GM21786 (cell line): ENCODE measurements around the gene SENP2.
"Not testable (repeated sequence)": the region's sequence is repeated elsewhere in the genome, so short reads cannot be mapped to it uniquely, and the experiment has no call there.

Experiments
- ATAC-seq: cut with Tn5 transposase; IDR thresholded peaks from one replicate; pipeline ENCODE4 v1.9.1; 2021; ENCODE audit not compliant: unreplicated experiment

SENP2 gene

DNA sequence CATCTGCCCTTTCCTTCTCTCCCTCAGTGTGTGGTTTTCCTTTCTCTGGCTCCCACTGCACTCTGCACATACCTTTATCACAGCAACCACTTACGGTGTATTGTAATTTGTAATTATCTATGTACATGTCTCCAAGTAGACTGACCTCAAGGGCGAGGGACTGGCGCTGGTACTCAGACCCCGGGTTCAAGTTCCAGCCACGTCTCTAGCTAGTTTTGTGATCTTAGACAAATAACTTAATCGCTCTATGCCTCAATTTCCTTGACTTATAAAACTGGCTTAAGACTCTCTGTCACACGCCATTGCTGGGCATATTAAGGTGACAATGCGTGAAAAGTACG lies 607 bp upstream of the SENP2 start:
- no peak for ATAC-seq

- ATAC-seq: no peak
Measured at GRCh38 chr3:185586686-185587039, 568 bp downstream of the SENP2 start.

DNA sequence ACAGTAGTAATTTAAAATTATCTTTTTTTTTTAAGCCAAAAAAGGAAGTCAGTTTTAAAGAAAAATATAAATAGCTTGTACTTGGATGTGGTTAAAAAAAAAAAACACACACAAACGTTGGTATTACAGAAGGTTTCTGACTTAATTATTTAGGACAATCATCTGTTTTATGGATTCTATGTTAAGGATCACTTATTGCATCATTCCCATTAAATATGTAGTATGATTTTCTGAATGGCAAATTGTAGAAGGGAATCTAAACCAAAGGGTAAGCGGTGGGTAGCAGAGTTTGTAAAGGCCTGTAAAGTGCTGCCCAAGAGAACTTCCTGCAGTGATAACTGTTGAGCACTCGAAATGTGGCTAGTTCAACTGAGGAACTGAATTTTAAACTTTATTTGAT lies 8.0 kb downstream of the SENP2 start:
- ATAC-seq: no peak

- peak; percentile 93 for ATAC-seq
Measured at GRCh38 chr3:185595526-185595925, 9.4 kb downstream of the SENP2 start.

DNA sequence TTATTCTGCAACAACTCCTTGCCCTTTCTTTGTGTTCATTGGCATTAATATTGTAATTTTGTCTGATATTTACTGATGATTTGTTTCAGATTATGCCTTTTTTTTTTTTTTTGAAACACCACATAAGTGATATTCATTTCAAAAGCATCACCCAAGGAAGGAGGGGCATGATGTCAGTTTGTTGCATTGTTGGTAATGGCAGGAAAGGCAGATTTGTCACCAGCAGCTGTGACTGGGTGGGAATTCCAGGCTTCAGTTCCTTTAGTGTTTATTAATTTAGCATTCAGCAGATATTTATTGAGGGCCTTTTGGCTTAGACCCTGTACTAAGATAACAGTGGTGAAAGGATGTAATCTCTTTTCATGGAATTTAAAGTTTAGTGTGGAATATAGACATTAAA lies 19.5 kb downstream of the SENP2 start:
- ATAC-seq: no peak

DNA sequence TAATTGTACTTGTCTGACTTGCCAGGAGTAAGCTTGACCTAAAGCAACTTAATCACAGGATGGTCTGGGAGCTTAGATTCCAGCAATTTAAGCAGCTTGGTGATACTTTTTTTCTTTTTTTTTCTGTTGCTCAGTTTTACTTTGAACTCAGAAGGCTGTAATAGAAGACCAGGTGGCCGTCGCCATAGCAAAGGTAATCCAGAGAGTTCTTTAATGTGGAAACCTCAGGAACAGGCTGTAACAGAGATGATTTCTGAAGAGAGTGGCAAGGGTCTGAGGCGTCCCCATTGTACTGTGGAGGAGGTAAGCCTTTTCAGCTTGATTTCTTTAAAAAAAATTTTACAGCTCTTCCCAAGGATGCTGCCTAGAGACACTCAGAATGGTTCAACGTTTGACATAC lies 20.1 kb downstream of the SENP2 start:
- ATAC-seq: no peak

DNA sequence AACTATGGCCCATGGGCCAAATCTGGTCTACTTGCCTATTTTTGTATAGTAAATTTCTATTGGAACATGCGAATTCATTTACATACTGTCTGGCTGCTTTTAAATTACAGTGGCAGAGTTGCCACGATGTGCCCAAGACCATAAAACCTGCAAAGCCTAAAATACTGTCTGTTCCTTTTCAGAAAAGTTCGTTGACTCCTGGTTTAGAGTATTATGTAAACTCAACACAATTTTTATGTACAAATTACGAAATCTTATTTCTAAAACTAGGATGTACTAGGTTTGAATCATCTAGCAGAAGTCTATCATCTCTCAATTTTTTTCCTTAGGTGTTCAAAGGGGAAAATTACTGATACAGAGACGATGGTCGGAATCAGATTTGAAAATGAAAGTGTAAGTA lies 26.9 kb downstream of the SENP2 start:
- no peak for ATAC-seq

GRCh38 chr3:185623939-185624665 lies 38.0 kb downstream of the SENP2 start:
- no peak for ATAC-seq

GRCh38 chr3:185625784-185626183 lies 39.7 kb downstream of the SENP2 start:
- ATAC-seq: no peak

DNA sequence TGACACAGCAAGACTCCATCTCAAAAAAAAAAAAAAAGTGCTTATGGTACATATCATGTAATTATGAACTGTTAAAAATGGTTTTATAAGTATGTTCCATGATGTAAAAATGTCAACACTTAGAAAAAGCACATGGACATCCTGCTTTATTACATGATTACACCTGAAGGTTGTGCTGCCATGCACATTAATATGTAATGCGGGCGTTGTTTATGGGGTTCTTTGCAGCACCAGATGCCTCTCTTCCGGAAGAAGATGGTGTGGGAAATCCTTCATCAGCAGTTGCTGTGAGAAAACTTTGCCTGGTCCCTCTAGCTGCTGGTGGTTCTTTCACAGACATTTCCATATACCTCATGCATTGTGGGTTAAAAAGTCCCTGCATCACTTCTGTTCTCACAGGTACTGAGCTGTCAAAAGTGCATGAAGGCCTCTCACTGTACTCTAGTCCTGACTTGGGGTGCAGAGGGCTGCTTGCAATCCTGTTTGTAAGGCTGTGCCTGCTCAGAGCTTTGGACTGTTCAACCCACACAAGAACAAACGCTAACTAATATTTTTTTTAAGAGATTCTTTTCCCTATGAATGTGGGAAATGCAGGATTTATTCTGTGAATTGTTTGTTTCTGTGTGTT lies 43.6 kb downstream of the SENP2 start:
- no peak for ATAC-seq

DNA sequence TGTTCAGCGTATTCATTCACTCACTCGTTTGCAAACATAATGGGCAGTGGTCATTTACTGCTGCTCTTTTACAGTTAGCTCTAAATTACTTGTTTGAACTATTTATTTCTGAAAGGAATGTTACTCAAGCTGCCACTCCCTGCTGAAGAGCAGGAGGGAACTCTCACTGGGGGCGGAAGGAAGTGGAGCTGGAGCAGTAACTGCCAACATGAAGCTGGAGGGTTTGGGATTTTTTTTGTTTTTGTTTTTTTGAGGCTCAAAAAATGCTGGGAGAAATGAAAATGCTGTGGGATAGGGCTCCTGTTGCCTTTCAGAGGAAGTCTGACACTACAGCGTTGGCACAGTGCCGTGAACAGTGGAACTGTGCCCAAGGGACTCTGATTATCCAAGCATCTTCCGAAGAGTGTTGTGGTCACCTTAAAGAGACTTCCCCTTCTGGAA lies 44.1 kb downstream of the SENP2 start:
- no peak for ATAC-seq

DNA sequence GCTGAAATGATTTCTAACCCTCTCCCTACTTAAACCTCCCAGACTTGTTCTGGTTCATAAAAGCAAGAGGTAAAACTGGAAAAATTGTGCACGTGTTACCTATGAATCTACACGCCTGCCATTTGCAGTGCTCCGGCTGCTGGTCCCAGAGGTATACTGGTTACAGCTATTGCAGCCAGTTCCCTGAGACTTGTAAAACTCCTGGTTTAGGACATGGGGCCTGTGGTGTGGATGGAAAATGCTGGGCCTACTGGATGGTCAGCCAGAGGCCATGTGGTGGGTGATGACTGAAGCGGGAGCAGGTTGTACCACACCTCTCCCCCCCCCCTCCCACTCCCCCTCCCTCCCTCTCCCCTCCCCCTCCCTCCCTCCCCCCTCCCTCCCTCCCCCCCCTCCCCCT lies 45.0 kb downstream of the SENP2 start:
- no peak for ATAC-seq

DNA sequence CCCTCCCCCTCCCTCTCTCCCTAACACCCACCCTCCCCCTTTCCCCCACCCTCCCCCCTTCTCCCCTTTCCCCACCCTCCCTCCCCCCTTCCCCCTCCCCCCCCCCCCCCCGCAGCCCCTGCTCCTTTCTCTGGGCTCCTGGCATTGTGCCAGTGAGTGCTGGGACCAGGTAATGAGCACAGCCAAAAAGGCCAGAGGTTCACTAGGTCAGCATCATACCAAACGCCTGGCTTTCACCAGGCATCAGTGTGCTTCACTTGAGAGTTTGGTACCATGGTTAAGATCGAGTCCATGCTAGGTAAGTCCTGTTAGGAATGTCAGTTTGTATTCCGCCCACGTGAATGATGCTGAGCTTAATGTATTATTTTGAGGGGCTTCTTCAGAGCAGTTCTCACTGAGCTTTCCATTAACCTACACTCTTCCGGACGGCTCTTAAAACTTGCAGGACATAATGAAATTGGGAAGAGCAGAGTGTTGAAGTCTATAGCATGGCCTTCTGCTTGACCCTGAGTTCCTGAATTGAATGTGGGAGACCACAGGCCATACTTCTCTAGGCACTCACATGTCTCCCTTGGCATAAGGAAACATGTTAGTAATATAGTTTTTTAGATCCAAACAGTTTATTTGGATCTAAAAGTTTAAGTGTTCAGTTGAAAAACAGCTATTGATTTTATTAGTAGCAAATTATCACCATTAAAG lies 45.6 kb downstream of the SENP2 start:
- ATAC-seq: no peak

DNA sequence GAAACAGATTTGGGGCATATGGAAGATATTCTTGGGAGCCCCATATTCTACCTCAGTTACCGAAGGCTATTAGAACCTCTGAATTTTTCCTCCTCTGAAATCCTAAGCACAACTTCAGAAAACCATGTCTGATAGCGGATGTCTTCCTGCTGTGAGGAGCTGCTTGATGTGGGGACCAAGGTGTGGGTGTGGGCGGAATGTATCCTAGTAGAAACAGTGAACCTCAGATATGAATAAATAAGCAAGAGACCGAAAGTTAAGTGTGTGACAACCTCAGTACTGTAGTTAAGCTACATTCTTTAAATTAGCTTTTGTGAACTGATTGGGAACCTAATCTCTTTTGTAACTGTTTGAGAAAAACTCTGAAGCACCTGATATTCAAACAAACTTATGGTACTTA lies 46.9 kb downstream of the SENP2 start:
- ATAC-seq: no peak

DNA sequence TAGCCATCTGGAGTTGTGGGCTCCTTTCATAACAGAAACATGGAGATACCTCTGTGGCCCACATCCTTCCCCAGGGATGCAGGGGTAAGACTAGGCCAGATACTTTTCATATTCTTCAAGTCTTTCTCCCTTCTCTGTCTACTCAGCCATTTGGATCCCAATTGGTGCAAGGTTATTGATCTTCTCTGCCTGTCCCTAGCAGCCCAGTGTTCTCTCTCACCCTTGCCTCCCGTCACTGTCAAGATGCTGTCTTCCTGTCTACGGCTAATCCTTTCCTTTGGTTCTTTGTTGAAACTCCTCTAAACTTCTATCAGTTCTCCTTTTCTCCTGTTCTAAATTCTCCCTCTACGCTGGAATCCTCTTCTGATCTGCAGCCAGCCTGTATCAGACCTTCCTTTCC lies 51.3 kb downstream of the SENP2 start:
- ATAC-seq: no peak

- ATAC-seq: not testable (repeated sequence)
Measured at GRCh38 chr3:185638651-185639050, 52.6 kb downstream of the SENP2 start.

DNA sequence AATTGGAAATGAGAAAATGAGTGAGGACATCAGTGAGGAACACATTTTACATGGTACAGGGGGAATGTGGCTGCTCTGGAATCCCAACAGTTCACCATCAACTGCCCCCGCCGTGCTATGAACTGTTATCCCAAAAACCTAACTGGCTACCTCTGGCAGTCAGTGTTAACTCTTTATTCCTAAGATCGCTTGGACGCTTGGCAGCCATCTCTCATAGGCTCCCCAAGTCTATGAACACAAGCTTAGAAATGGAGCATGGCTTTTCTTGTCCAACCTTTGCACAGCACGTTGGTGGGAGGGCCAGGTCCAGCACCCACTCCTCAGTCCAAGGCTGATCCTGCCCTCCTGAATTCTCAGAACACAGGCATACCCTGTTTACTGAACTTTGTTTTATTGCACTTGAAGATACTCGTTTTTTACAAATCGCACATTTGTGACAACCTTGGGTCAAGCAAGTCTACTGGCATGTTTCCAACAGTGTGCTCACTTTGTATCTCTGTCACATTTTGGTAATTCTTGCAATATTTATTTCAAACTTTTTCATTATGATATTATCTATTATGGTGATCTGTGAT lies 53.6 kb downstream of the SENP2 start:
- no peak for ATAC-seq

- no peak for ATAC-seq
Measured at GRCh38 chr3:185640308-185640707, 54.2 kb downstream of the SENP2 start.

DNA sequence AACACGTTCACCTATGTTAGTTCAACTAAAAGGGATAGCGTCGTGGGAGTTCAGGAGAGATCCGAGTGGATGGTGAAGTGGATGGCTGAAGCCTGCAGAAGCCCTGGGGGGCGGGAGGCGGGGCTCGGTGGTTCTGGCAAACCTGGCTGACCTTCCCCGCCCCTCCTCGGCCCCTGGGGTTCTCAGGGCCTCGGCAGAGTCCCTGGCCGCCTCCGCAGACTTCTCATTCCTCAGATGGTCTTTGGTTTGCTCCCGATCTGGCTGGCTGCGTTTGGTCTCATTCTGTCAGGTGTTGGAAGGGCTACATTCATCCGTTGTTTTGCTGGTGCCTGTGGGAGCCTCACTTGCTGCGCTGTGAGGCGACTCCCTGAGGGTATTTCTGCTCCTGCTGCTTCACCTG lies 59.1 kb downstream of the SENP2 start:
- not testable (repeated sequence) for ATAC-seq

DNA sequence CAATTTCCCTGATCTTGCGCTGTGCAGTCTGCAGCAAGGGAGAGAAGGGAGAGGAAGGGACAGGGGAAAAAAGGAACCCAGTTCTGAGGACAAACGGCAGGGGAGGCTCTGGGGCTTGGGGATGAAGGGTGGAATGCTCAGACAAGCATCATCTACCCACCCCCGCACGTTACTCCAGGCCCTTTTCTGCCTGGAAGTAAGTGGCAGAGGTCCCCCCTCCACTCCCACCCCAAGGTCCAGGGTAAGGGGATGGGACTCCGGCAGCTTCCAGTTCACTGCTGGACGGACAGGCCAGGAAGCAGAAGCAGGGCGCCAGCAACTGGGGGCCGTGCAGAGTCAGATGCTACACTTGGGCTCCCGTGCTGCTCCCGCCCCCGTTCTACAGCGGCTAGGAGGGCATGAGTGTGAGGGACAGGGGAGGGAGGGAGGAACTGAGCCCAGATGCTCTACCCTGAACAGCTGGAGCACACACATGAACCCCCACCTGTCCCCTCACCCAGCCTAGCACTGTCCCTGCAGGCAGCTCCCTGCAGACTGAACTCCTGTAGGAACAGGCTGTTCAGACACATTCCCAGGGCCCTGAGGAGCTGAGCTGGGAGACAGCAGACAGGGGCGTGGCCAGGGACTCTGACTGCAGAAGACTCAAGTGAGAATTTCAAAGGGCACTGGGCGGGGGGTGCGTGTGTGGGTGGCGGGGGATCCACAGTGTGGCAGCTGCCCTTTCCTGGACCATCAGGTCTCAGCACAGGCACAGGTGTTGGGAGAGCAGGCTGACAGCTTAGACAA lies 59.7 kb downstream of the SENP2 start:
- no peak for ATAC-seq

DNA sequence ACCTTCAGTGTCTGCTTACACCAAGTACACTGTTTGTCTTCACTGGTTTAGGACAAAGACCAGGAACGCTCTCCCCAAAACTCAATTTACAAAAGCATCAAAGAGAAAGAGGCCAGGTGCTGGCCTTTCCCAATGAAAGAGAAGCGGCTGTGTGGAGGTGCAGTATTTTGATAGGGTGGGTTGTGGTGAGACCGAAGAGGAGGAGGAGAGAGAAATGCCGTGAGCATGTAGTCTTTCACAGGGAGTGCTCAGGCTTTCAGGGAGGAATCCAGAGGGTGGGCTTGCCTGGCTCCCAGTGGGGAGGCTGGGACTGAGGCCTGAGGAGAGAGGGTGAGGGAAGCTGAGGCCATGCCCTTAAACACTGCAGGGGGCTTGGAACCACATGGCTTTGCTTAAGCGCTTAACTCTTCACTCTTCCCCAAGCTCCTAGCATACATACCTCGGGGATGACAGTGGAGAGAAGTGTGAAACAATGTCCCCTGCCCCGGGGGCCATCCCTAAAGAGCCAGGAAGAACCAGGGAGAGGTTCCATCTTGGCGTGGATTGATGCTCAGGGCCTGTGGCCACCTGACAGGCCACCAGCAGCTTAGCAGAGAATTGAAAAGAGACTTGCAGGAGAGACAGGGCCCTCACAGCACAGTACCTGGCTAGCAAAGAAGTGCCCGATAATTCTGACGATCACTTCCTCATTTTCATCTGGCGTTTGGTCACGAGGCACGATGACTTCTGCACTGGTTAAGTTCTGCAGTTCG lies 60.5 kb downstream of the SENP2 start:
- ATAC-seq: peak; percentile 70
